SK-N-MC (cell line): Measurements from ENCODE around the gene MAML3.

Source experiments
- EZH2 ChIP-seq: fragments of 200-600 bp; sonication (generic); IDR thresholded peaks from one replicate; pipeline ENCODE4 v1.6.1; 2017; ENCODE audit warnings: antibody characterized with exemption
- POLR2AphosphoS5 ChIP-seq: IDR thresholded peaks from 2 replicates; pipeline ENCODE4 v1.6.1; 2012; ENCODE audit warnings: mild to moderate bottlenecking, low read depth, low read length, borderline replicate concordance

- no peak for TF ChIP-seq EZH2
- TF ChIP-seq POLR2AphosphoS5, result no peak
These were observed 27.7 kb downstream of the MAML3 start for GRCh38 chr4:140126261-140126660.
